CD4-positive, alpha-beta T cell treated with Interleukin-6 for 4 hours (primary cell): ENCODE results near the gene ADGRA3.
"Not testable (repeated sequence)": the region's sequence is repeated elsewhere in the genome, so short reads cannot be mapped to it uniquely, and the experiment has no call there.

Experiments used
- DNase-seq: peaks from one replicate; pipeline ENCODE4 v3.0.0-alpha.2; 2020; ENCODE audit warnings: mixed read lengths

The ADGRA3 gene

DNA sequence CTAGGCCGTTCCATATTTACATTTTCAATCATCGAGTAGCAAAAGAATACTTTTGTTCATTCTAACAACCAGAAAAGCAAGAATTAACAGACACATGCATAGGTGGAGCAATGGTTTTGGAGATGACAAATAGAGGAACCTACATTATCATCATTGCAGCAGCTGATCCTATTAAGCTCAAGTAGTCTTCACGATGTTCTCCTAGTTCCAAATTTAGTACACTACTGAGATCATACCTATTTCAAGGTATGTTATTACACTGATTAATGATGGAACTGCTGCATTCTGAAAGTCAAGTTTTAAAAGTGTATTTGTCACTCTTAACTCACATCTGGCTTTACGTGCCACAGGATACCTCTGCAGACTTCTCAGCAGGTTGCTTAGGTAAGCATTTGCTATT is 87.4 kb downstream of the ADGRA3 start:
- DNase-seq = no peak

DNA sequence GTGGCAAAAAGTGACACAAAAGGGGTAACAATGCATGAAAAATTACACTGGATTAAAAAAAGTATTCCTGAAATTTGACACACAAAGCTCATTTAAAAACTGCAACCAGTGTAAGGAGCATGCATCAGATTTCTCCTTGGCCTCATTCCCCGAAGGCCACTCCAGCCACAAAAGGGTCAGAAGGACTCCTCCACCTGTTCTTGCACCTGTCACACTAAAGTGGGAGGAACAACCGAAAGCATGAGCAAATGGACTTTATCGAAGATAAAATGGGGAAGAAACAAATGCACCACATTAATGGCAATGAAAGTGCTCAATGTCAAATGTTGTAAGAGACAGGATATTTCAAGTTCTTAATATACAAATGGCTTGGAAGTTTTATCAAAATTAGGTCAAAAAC is 88.2 kb downstream of the ADGRA3 start:
- DNase-seq = no peak

DNA sequence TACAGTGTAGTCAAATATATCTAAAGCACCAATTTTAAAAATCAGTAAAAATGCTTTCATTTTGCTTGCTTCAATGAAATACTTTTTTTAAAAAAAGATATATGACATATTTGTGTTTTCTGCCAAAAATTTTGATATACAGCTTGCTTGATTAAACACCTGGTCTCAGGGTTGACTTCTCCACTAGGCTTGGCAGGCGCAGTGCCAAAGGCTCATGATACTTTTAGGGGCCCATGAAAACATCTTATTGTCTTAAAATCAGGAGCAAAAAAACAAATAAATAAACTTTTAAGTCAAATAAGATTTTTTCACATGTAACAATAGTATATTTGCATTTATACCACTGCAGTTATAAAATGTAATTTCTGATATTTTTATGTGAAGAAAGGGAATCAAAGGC is 95.6 kb downstream of the ADGRA3 start:
- no peak for DNase-seq

DNA sequence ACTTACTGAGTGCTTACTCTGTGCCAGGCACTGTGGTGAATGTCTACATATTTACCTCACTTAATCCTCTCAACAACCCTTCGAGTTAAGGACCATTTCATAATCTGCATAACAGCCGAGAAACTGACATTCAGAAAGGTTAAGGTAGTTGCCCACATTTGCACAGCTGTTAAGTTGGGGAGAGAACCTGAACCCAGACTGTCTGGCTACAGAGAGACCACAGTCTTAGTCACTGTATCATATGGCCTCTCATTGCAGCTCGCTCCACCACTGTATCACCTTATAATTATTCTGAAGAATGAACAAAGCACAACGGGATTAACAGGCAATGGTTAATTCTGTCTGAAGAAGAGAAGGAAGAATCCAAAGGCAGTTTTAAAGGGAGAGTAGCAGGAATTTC is 98.5 kb downstream of the ADGRA3 start:
- no peak for DNase-seq

DNA sequence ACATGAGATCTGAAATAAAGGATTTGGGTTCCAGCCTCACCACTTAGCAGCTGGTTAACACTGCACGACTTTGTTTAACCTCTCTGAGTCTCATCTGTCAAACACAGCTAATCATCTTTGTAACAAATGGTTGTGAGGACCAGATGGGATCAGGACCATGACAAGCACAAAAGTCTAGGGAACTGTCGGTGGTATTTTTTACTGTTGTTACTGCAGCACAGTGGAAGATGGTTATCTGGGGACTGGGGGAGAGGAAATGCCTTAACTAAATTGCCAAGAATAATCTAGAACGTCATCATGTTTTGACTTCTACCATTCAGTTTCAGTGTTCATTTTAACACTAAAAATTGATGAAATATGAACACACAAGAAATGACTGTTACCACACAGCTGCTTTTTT is 99.5 kb downstream of the ADGRA3 start:
- DNase-seq = no peak

DNA sequence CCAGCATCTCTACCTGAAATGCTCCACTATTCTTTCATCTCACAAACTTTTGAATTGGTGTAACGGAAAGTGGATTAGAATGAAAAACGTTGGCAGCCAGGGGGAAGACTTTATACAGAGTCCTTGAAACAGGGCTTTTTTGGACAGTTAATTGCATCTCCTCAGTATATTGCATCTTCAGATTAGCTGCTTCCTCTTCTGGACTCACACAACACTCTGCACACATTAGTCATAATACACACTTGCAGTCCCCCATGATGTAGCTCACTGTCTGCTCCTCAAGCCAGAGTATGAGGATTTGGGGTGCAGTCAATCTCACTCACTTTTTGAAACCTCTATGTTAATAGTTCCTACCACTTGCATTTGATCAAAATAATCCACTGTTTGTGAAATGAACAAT is 101.0 kb downstream of the ADGRA3 start:
- DNase-seq = no peak

DNA sequence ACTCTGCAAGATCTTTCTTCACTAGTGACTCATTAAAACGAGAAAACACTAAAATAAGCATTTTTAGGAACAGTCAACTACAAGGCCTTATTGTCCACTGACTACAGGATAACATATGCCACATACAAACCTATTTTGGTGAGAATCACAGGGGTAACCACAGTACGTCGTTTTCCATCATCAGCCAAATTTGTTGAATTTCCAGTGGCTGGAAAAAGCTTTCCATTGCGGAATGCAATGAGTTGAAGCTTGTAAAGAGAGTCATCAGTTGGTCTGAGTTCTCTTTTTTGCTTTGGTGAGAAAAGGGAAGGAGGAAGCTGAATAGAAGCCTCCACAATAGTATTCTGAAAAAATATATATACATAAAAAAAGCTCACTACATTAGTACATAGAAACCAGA is 102.4 kb downstream of the ADGRA3 start:
- DNase-seq = no peak

DNA sequence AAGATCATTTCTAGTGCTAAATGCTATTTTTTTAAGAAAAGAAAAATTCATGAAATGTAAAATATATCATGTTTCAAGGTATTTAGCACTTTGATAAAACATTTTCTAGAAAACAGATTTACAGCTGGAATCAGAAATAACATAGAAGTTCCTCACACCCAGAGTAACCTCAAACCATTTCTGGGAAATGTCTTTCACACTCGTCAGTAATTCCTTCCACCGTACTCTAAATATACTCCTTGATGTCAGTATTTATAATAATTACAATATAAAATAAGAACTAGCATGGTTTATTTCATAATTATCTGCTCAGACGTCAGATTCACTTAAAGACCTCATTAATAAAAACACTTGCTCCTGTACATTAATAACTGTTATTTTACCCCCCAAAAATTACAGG is 103.9 kb downstream of the ADGRA3 start:
- DNase-seq = no peak

DNA sequence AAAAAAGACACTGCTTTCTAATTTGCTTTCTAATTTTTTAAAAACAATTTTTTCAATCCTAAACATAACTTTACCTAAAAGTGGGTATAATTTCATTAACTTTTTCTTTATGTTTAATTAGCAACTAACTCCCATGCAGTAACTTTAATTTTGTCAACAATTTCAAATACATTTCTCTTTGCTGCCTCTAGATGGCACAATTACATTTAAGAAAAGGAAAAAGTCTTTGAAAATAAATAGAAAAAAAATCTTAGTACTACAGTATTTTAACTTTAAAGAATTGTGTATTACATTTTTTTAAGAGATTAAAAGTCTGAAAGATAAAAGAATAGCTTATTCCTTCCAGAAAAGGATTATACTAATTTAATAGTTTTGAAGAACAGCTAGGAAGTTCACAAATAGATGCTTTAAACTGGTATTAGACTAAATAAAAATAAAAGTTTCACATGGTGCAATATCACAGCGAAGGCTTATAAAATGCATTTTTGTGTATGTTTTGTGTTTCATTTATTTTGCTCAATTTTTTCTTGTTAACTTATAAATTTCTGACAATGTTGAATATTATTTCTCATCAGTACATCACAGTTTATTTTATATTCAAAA is 105.1 kb downstream of the ADGRA3 start:
- no peak for DNase-seq

DNA sequence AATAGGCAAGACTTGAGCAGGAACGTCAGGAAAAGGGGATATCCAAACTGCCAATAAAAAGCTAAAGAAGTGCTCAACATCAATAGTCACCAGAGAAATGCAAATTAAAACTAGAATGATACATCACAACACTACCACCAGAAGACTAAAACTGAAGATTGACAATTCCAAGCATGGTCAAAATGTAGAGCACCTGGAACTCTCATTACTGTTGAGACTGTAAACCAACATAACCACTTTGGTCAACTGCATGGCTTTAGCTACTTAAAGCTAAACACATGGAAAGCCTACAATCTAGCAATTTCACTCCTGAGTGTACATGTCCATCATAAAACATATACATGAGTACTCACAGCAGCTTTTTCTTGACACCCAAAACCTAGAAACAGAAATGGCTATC is 107.4 kb downstream of the ADGRA3 start:
- DNase-seq = no peak

DNA sequence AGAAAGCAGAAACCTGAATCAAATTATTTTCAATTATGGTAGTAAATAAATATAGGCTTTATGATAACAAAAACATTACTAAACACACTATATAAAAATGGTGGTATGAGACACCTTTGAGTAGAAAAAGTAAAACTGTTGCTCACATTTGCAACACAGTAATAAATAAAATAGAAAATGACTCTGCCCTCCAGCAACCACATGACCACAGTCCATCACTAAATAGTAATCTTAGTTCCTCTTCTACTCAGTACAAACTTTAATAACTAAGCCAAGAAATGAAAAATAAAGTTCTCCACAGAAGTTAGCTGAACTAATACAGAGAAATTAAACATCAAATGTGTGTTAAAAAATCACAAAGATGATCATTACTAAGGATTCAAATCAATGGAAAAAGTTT is 108.5 kb downstream of the ADGRA3 start:
- no peak for DNase-seq

DNA sequence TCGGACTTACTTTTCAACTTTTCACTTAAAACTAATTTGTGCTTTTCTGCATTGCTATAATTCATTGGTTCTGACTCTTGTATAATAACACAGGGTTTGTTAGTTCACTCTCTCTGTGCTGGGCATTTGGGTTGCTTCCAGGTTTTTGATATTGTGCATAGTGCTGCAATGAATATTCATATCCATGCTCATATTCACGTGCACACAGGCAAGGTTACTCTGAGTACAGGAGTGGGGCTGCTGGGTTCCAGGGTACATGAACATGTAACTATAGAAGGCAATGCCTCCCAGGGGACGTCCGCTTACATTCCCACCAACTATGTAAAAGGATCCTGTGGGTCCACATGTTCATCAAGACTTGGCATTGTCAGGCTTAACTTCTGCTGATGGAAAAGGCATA is 117.2 kb downstream of the ADGRA3 start:
- DNase-seq = no peak

DNA sequence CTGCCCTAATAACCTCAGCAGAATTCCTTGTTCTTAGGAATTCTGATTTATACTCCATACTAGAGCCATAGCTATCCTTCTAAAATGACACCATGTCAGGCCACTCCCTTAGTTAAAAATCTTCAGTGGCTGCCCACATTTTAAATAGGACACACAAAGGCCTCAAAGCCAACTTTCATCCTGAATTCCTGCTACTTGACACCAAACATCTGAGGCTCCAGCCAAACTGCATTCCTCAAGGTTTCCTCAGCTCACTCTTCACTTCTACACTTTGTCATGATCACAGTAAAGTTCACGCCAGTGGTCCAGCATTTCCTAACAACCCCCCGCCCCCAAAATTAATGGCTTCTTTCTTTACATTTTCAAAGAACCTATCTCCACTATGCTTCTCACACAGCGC is 124.3 kb downstream of the ADGRA3 start:
- DNase-seq = no peak

DNA sequence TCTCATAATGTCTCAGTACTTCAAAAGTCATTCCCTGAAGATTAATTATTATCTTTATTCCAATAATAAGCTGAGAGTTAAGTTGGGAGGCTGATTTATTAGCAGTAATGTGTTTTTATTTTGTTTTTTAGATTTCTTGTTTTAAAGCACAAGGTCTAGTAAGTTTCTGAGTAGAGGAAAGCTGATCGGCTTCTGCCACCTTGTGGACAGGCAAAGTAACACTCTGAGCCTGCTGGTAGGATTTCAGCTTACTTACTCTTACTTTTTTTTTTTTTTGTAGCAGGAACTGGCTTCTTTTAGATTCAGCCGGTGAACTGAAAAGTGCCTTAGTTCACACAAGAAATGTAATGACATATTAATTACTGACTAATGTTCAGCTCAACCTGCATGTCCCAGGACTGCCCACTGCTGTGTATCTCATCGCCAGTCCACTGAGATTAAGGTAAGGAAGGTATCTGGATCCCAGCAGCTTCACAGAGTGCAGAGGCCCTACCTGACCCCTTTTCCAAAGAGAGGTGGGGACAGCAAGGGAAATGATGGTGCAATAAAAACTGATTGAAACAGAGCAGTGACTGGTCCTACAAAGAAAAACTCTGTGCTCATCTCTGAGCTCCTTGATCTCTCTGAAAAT is 126.5 kb downstream of the ADGRA3 start:
- peak; percentile 35 for DNase-seq

DNA sequence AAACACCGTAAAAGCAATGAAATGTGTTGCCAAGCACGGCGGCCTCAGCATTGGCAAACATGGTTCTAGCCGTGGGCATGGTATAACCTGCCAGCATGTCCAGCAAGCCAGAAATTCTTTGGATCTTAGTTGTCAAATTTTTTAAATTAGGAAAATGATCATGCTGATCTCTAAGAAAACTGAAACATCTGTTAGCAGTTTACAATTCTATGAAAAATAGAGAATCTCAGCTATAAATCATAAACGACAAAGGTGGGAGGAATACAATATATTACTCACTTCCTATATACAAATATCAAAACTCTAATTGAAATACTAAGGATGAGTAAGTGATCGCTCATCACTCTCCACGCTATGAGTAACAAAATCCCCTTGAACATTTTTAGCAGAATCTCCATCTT is 130.3 kb downstream of the ADGRA3 start:
- DNase-seq = no peak

DNA sequence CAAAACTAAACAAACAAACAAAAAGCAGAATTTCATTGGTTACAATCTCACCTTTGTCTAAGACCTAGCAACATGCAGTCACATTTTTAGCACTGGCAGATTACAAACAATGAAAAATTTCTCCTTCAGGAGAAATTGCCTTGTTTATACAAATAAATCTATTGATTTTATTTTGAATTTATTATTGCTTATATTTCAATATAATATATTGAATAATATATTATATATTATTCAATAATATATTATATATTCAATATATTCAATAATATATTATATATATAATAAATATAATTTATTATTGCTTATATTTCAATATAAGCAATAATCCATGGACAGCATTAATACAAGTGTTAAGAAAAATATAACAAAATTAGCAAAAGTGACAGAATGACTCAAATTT is 131.7 kb downstream of the ADGRA3 start:
- DNase-seq = no peak

DNA sequence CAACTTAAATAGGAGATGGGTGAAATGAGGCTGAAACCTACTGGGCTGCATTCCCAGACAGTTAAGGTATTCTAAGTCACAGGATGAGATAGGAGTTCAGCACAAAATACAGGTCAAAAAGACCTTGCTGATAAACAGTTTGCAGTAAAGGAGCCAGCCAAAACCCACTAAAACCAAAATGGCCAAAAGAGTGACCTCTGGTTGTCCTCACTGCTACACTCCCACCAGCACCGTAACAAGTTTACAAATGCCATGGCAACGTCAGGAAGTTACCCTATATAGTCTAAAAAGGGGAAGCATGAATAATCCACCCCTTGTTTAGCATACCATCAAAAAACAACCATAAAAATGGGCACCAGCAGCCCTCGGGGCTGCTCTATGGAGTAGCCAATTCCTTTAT is 133.7 kb downstream of the ADGRA3 start:
- not testable (repeated sequence) for DNase-seq

DNA sequence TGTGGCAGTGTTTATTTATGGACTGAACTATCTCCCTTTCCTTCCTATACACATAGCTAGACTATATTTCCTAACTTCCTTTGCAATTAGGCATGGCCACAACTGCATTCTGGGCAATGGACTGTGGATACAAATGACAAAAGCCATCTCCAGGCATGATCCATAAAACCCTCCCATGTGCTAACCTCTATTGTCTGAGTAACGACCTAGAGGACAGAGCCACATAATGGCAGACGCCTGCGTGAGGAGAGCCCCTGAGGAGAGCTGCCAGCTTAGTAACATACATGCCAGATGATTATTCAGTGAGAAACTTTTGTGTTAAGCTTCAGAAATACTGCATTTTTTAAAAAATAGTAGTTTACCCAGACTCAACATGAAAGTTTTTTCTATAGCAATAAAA is 142.9 kb downstream of the ADGRA3 start:
- DNase-seq = no peak

DNA sequence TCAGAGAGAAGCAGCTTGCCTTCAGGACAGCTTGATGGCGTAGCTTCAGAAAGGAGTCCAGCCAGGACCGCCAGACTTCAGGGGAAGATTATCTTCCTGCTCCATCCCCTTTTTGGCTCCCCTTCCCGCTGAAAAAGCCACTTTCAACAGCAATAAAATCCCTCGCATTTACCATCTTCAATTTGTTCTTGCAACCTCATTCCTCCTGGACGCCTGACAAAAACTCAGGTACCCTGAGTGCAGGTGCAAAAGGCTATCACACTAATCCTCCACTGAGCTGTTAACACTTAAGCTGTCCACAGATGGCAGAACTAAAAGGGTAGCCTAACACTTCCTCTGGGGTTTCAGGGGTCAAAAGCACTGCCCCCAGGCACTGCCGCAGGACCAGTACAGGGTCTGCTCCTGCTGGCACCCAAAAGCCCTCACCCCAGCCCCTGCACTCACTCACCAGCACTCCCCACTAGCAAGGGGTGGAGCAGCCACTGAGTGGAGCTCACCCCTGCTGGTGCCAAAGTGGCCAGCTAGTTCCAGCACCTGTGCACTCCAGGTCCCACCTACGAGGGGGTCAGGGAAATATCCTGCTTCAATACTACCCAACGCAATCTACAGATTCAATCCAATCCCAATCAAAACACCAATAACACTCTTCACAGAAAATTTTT is 145.8 kb downstream of the ADGRA3 start:
- DNase-seq = no peak

DNA sequence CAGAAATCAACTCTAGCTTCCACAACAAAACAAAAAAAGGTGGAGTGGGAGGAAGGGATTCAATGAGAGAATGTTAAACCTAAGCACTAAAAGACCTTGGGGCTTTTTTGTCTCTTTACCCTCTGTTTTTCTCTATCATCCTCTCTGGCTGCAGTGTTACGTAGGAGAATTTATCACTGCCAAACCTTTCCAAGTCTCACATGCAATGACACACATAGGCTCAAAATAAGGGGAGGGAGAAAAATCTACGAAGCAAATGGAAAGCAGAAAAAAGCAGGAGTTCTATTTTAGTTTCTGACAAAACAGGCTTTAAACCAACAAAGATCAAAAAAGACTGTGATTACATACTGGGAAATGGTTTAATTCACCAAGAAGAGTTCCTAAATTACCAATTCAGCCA is 152.1 kb downstream of the ADGRA3 start:
- no peak for DNase-seq

DNA sequence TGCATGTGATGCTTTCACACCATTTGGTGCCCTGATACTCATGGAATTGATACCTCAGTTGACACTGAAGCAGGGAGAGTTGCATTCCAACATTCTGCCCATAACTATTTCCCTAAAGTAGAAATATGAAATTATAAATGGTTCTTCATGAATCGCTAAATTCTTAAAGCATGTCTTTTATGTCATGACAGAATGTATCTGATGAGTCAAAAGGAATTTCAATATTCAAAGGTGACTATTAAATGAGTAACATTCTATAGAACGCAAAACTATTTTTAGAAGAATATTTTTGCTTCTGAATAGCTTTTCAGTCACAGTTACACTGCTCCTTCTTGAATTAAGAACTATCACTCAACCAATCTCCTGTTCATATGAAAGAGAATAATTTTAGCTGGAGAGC is 152.8 kb downstream of the ADGRA3 start:
- DNase-seq = no peak

DNA sequence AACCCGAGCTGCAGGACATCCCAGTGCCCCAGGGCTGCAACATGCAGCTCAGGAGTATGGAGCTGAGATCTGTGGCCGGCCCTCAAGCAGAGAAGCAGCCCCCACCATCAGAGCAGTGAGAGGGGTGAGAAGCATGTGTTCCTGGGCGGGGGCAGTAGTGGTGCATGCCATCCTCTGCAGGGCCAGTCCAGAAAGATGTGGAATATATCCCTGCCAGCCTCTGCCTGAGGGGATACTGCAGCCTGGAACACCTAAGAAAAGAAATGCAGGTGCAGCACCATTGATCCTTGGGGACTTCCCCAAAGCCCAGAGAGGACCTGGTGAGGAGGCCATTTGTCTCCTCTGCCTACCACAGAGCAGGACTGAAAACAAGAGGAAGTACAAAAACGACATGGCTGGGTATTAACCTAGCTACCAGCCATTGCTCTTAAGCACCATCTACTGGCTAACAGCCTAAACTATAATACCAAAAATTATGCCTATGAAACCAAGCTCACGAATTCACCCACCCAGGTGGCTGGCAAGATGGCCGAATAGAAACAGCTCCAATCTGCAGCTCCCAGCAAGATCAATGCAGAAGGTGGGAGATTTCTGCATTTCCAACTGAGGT is 158.8 kb downstream of the ADGRA3 start:
- no peak for DNase-seq

DNA sequence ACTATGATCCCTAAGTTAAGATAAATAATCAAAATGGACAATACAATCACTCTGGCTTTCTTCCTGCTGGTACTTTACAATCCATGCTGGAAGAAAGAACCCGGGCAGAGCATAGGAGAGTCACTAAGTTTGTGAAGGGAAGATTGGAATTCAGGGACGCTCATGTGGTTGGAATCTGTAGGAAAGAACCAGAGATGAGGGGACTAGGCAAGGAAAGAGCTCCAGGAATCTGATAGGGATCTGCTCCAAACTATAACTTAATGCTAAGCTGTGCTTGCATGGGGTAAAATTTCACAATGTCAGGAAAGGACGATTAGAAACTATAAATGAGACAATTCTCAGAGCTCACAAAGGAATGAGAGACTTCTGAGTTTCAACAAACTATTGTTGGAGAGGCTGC is 167.5 kb downstream of the ADGRA3 start:
- DNase-seq = no peak

DNA sequence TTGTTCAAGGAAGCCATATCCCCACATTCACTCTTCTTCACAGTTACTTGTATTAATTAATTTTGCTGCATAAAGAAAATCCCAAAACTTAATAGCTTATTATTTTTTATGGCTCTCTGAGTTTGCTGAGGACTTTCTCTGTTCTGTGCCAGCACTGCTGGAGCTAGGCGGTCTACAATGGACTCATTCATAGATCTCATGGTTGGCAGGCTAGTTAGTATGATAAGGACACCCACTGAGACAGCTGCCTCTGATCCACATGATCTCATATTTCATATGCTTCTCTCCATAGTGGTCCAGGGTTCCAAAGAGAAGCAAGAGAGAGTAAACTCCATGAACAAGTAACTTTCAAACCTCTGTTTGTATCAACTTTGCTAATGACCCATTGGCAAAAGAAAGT is 170.2 kb downstream of the ADGRA3 start:
- no peak for DNase-seq
